IMR-90 (cell line): ENCODE data around the gene FAM180A. TPM values are rescaled to one million over a fixed set of nuclear protein-coding genes. Genes with fewer than 3 reads are reported as not detected.
A peak's percentile ranks its signal among the peaks of the same experiment; 100 is the strongest.

Source experiments
- ATAC-seq: fragments of 200-7000 bp; cut with Tn5 transposase; 2 replicates; pipeline ENCODE4 v1.9.1; 2020; ENCODE audit warnings: low read depth, mild to moderate bottlenecking, moderate library complexity
- BruUV-seq: library from RNA; stranded (reverse); fragments of 400-500 nt; replicated peaks from 2 replicates; lab custom pipeline; 2021; lab: Mats Ljungman, UMichigan
- CTCF ChIA-PET: fragments of 300-600 bp; formaldehyde crosslinking; extraction: SDS; loops from one replicate; lab custom pipeline; 2021; ENCODE audit warnings: antibody characterized with exemption; lab: Yijun Ruan, JAX
- POLR2A ChIA-PET: fragments of 300-600 bp; sonication (Branson Sonifier 250); formaldehyde crosslinking; loops from one replicate; lab custom pipeline; 2022; ENCODE audit warnings: antibody characterized with exemption; ENCODE audit not compliant: unreplicated experiment; lab: Charles Lee
- DNase-seq: peaks from one replicate; pipeline ENCODE4 v3.0.0; 2013
- H2AFZ ChIP-seq: replicated peaks from 2 replicates; pipeline ENCODE3; 2013; ENCODE audit warnings: low read length, mild to moderate bottlenecking; ENCODE audit not compliant: poor library complexity
- H2AK5ac ChIP-seq: 2 replicates; pipeline ENCODE4 v1.6.1; 2013; ENCODE audit warnings: low read depth, low read length, inconsistent platforms
- H2AK9ac ChIP-seq: replicated peaks from 2 replicates; pipeline ENCODE3; 2013; ENCODE audit warnings: mild to moderate bottlenecking, low read depth, low read length, moderate library complexity; ENCODE audit not compliant: poor library complexity
- H2BK120ac ChIP-seq: 2 replicates; pipeline ENCODE4 v1.6.1; 2013; ENCODE audit warnings: low read depth, low read length, inconsistent platforms
- H2BK15ac ChIP-seq: 3 replicates; pipeline ENCODE4 v1.6.1; 2013; ENCODE audit warnings: low read depth, low read length, inconsistent platforms
- H2BK20ac ChIP-seq: 2 replicates; pipeline ENCODE4 v1.6.1; 2013; ENCODE audit warnings: low read depth, mild to moderate bottlenecking, inconsistent platforms, low read length, moderate library complexity
- H2BK5ac ChIP-seq: 2 replicates; pipeline ENCODE4 v1.6.1; 2013; ENCODE audit warnings: mild to moderate bottlenecking, low read depth, low read length, inconsistent platforms; ENCODE audit not compliant: poor library complexity, severe bottlenecking
- H3K14ac ChIP-seq: replicated peaks from 2 replicates; pipeline ENCODE4 v1.6.1; 2013; ENCODE audit warnings: low read depth, low read length, inconsistent platforms
- H3K18ac ChIP-seq: 2 replicates; pipeline ENCODE4 v1.6.1; 2013; ENCODE audit warnings: low read depth, low read length, control low read depth
- H3K23ac ChIP-seq: 2 replicates; pipeline ENCODE4 v1.6.1; 2013; ENCODE audit warnings: low read depth, low read length, inconsistent platforms
- H3K27ac ChIP-seq: 2 replicates; pipeline ENCODE4 v1.5.1; 2013; ENCODE audit warnings: mild to moderate bottlenecking, control low read depth, low read length; ENCODE audit not compliant: insufficient read depth
- H3K27me3 ChIP-seq: 2 replicates; pipeline ENCODE4 v1.6.1; 2013; ENCODE audit warnings: low read length; ENCODE audit not compliant: control insufficient read depth, insufficient read depth
- H3K36me3 ChIP-seq: 2 replicates; pipeline ENCODE4 v1.6.1; 2013; ENCODE audit warnings: low read length, mixed read lengths; ENCODE audit not compliant: control insufficient read depth, insufficient read depth
- H3K4ac ChIP-seq: 2 replicates; pipeline ENCODE4 v1.6.1; 2013; ENCODE audit warnings: low read depth, low read length, inconsistent platforms
- H3K4me1 ChIP-seq: 2 replicates; pipeline ENCODE4 v1.6.1; 2013; ENCODE audit warnings: low read length, mixed read lengths; ENCODE audit not compliant: control insufficient read depth, insufficient read depth
- H3K4me2 ChIP-seq: 2 replicates; pipeline ENCODE4 v1.6.1; 2013; ENCODE audit warnings: low read depth, mild to moderate bottlenecking, control low read depth, low read length, moderate library complexity
- H3K4me3 ChIP-seq: 2 replicates; pipeline ENCODE4 v1.5.1; 2013; ENCODE audit warnings: low read depth, mild to moderate bottlenecking, control low read depth, low read length, moderate library complexity; ENCODE audit not compliant: insufficient read depth
- H3K56ac ChIP-seq: 2 replicates; pipeline ENCODE4 v1.6.1; 2013; ENCODE audit warnings: low read length, inconsistent platforms; ENCODE audit not compliant: insufficient read depth; ENCODE audit errors: extremely low read depth
- H3K79me1 ChIP-seq, 2 experiments: 2 replicates each; pipeline ENCODE4 v1.6.1; 2013; ENCODE audit warnings: low read length in 2 of 2, inconsistent platforms in 1 of 2, low read depth in 1 of 2
- H3K9ac ChIP-seq: 2 replicates; pipeline ENCODE4 v1.6.1; 2013; ENCODE audit warnings: low read depth, low read length, control low read depth
- H3K9me1 ChIP-seq: 2 replicates; pipeline ENCODE4 v1.6.1; 2013; ENCODE audit warnings: low read length, inconsistent platforms; ENCODE audit not compliant: insufficient read depth
- H3K9me3 ChIP-seq: 2 replicates; pipeline ENCODE4 v1.6.1; 2013; ENCODE audit warnings: low read length; ENCODE audit not compliant: control insufficient read depth, insufficient read depth
- H4K20me1 ChIP-seq: 2 replicates; pipeline ENCODE4 v1.6.1; 2013; ENCODE audit warnings: low read length, inconsistent platforms; ENCODE audit not compliant: insufficient read depth
- H4K5ac ChIP-seq: 2 replicates; pipeline ENCODE4 v1.6.1; 2013; ENCODE audit warnings: mild to moderate bottlenecking, low read depth, low read length, control low read depth
- H4K8ac ChIP-seq, 2 experiments: 2 replicates each; pipeline ENCODE4 v1.6.1; 2013; ENCODE audit warnings: low read depth in 2 of 2, low read length in 2 of 2, control low read depth in 1 of 2, inconsistent platforms in 1 of 2
- H4K91ac ChIP-seq: 2 replicates; pipeline ENCODE4 v1.6.1; 2013; ENCODE audit warnings: low read depth, low read length, inconsistent platforms; ENCODE audit not compliant: insufficient read depth
- BHLHE40 ChIP-seq: fragments of 150-350 bp; IDR thresholded peaks from 2 replicates; pipeline ENCODE4 v1.6.1; 2016; ENCODE audit warnings: mild to moderate bottlenecking, low read depth, low read length
- CEBPB ChIP-seq: IDR thresholded peaks from 2 replicates; pipeline ENCODE4 v1.6.1; 2012; ENCODE audit warnings: low read depth, low read length, improper control_type of control experiment
- FOS ChIP-seq: fragments of 150-350 bp; IDR thresholded peaks from 2 replicates; pipeline ENCODE4 v1.6.1; 2016; ENCODE audit warnings: low read depth, low read length
- MAFK ChIP-seq: IDR thresholded peaks from 2 replicates; pipeline ENCODE4 v1.6.1; 2012; ENCODE audit warnings: low read depth, low read length, improper control_type of control experiment
- MXI1 ChIP-seq: IDR thresholded peaks from 2 replicates; pipeline ENCODE4 v1.6.1; 2012; ENCODE audit warnings: low read depth, mild to moderate bottlenecking, low read length, moderate library complexity, borderline replicate concordance
- NFE2L2 ChIP-seq: fragments of 150-350 bp; IDR thresholded peaks from 2 replicates; pipeline ENCODE4 v1.6.1; 2016; ENCODE audit warnings: low read depth, mild to moderate bottlenecking, low read length
- RFX5 ChIP-seq: IDR thresholded peaks from 2 replicates; pipeline ENCODE4 v1.8.0; 2012; ENCODE audit warnings: low read depth, mild to moderate bottlenecking, low read length, moderate library complexity
- WGBS, 2 experiments: methylation state at CpG; one replicate each; pipeline versions ENCODE4 v1.1.5 to v1.1.7; 2013; ENCODE audit warnings: missing lambda C conversion rate in 2 of 2; ENCODE audit not compliant: insufficient read length in 1 of 2; ENCODE audit errors: extremely low coverage in 2 of 2; 5-methylcytosine and 5-hydroxymethylcytosine counted together
- dilution Hi-C: fragments of 300-500 bp; cut with HindIII; formaldehyde crosslinking; loops from one replicate; pipeline ENCODE4 v1.14.3; 2018; ENCODE audit warnings: low sequenced_read_pairs; ENCODE audit not compliant: unreplicated experiment
- in situ Hi-C: fragments of 300-500 bp; cut with MboI; formaldehyde crosslinking; loops from 3 replicates; pipeline ENCODE4 v1.14.3; 2019; ENCODE audit warnings: low sequenced_read_pairs, inconsistent platforms, mixed read lengths
- intact Hi-C: fragments of 100-400 bp; cut with micrococcal nuclease; formaldehyde crosslinking; loops from 2 replicates; pipeline ENCODE4 v1.10.0; 2022
- polyA plus RNA-seq, 3 experiments: library from polyadenylated mRNA; depleted of rRNA; stranded (reverse); fragments of >200 nt; gene quantifications; 2 replicates each; pipeline ENCODE4 v1.2.3, GENCODE V29; 2012; ENCODE audit warnings: low replicate concordance in 1 of 3
- total RNA-seq: library from RNA; depleted of rRNA; stranded (reverse); fragments of >200 nt; gene quantifications from 2 replicates; pipeline ENCODE4 v1.2.3, GENCODE V29; 2012
- TF ChIP-seq, protein P1 (sequence below): fragments of 150-350 bp; IDR thresholded peaks from 2 replicates; pipeline ENCODE4 v1.6.1; 2016; ENCODE audit warnings: low read depth, mild to moderate bottlenecking, low read length, moderate library complexity, borderline replicate concordance

Gene FAM180A
- total and polyA plus RNA-seq, 2 of the 4 experiments (the other 2 are of a cell fraction): 1.3 to 2.0 TPM

DNA sequence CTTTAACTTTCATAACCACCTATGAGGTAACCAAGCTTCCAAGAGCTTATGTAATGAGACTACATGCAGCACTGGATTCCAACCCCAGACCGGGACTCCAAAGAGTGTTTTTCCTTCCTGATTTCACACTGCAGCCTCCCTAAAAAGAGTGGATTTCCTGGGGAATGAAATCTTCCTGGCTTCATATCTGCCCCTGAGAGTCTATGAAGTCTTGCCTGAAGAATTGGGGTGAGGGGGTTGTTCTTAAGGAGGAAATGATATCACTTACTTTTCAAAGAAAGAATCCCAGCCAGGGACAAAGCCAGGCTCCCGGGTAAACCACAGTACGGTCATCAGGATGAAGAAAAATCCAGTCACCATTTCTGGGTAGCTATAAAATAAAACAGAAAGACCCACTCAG, 56.6 kb downstream of the FAM180A start:
- Histone ChIP-seq H3K4me1 (peaks cover 2% of the 10 kb centered on the region), H3K14ac (peak overlapping the region; percentile 19; the same call in 1 of the 2 replicates), H3K4ac (no peak overlapping the region), H4K5ac (no peak overlapping the region), H3K27me3 (no peaks in the 10 kb centered on the region), H3K56ac (no peak overlapping the region), H3K9ac (no peak overlapping the region), H3K23ac (peak overlapping the region; percentile 60; the same call in 1 of the 2 replicates), H3K4me3 (no peak overlapping the region), H2BK20ac (no peak overlapping the region), H3K9me1 (peaks cover 10% of the 10 kb centered on the region), H4K91ac (no peak overlapping the region), H2AK9ac (no peak overlapping the region), H3K27ac (no peak overlapping the region), H3K4me2 (no peak overlapping the region), H2AFZ (no peak overlapping the region), H3K79me1 (peaks cover 0 to 14% of the 10 kb centered on the region in 2 experiments; a peak in 2 of 4 replicates), H2BK120ac (peak overlapping the region; percentile 36; the same call in 1 of the 2 replicates), H2AK5ac (0 out of 2 replicates have a peak overlapping the region, but pooled peaks have one; percentile 23), H2BK5ac (no peak overlapping the region), H3K18ac (no peak overlapping the region), H3K9me3 (no peaks in the 10 kb centered on the region), H4K8ac (no peak overlapping the region), H4K20me1 (no peaks in the 10 kb centered on the region), H2BK15ac (no peak overlapping the region), H3K36me3 (peaks cover 4% of the 10 kb centered on the region)
- intact Hi-C loops (no loop called here), in situ Hi-C loops (no loop called here), dilution Hi-C loops (no loop called here)
- ChIA-PET CTCF (interaction anchor here (0.7 to 1.1 kb wide), 2 partner anchors 9 to 15 kb away, joined by 3 read pairs; no protein-coding TSS in a partner anchor), POLR2A (no interaction called here)
- ATAC-seq: no peak
- WGBS, 2 experiments: no CpG with 5 or more reads among the region's 3 CpGs
- TF ChIP-seq, protein P1, sequence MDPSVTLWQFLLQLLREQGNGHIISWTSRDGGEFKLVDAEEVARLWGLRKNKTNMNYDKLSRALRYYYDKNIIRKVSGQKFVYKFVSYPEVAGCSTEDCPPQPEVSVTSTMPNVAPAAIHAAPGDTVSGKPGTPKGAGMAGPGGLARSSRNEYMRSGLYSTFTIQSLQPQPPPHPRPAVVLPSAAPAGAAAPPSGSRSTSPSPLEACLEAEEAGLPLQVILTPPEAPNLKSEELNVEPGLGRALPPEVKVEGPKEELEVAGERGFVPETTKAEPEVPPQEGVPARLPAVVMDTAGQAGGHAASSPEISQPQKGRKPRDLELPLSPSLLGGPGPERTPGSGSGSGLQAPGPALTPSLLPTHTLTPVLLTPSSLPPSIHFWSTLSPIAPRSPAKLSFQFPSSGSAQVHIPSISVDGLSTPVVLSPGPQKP: no peak
- no peak for TF ChIP-seq CEBPB
- TF ChIP-seq RFX5: no peak
- no peak for TF ChIP-seq MXI1
- TF ChIP-seq BHLHE40: no peak
- no peak for TF ChIP-seq FOS
- no peak for TF ChIP-seq MAFK
- TF ChIP-seq NFE2L2: no peak
- BruUV-seq: no TSS peak
- DNase-seq: peak; percentile 57
